ENCODE results near the gene C1S. TPM values are rescaled to one million over a fixed set of nuclear protein-coding genes. Genes with fewer than 3 reads are reported as not detected.

The C1S gene
- total and polyA plus RNA-seq, 12 donors: 51.5 to 582 (median 231) TPM

- Histone ChIP-seq H3K36me3 (replicated peaks in 1 of 2) (no peaks in the 10 kb centered on the region), H3K27ac (no peak overlapping the region), H3K9me3 (replicated peaks in 1 of 3) (no peaks in the 10 kb centered on the region), H3K4me3 (no peak overlapping the region), H3K27me3 (no peaks in the 10 kb centered on the region), H3K4me1 (replicated peaks in 1 of 2) (no peaks in the 10 kb centered on the region)
- DNase-seq: no peak
- WGBS, 4 donors: 86 to 100% (median 93%) methylated on average over 1 of the region's 1 CpG
- intact Hi-C loops (cut with DNase I): no loop called here
- no peak for TF ChIP-seq POLR2A (IDR thresholded peaks at IDR 0.05)
- no peak for TF ChIP-seq CTCF (IDR thresholded peaks at IDR 0.05)
Observed at GRCh38 chr12:7026854-7027253, 33.7 kb upstream of the C1S start.

GRCh38 chr12:7031306-7031705 lies 29.2 kb upstream of the C1S start:
- Histone ChIP-seq H3K9me3 (replicated peaks in 1 of 3) (no peaks in the 10 kb centered on the region), H3K4me3 (no peak overlapping the region), H3K36me3 (replicated peaks in 1 of 2) (no peaks in the 10 kb centered on the region), H3K27ac (no peak overlapping the region), H3K4me1 (replicated peaks in 1 of 2) (no peaks in the 10 kb centered on the region), H3K27me3 (no peaks in the 10 kb centered on the region)
- DNase-seq: no peak
- intact Hi-C loops (cut with DNase I): no loop called here
- TF ChIP-seq POLR2A (IDR thresholded peaks at IDR 0.05) (no peak), CTCF (IDR thresholded peaks at IDR 0.05) (no peak)
- 60 to 85% (median 78%) methylated on average over 2 to 6 of the region's 6 CpGs for WGBS, 4 donors

GRCh38 chr12:7032990-7033389 lies 27.5 kb upstream of the C1S start:
- TF ChIP-seq CTCF (IDR thresholded peaks at IDR 0.05): no peak
- H3K4me3 ChIP-seq: no peak overlapping the region
- H3K36me3 ChIP-seq (replicated peaks in 1 of 2): no peaks in the 10 kb centered on the region
- H3K27me3 ChIP-seq: no peaks in the 10 kb centered on the region
- no peaks in the 10 kb centered on the region for H3K9me3 ChIP-seq (replicated peaks in 1 of 3)
- no peaks in the 10 kb centered on the region for H3K4me1 ChIP-seq (replicated peaks in 1 of 2)
- DNase-seq: no peak
- no peak overlapping the region for H3K27ac ChIP-seq
- intact Hi-C loops (cut with DNase I): no loop called here
- 59 to 76% (median 72%) methylated on average over 2 of the region's 2 CpGs for WGBS, 4 donors

GRCh38 chr12:7034464-7034863 lies 26.1 kb upstream of the C1S start:
- WGBS, 4 donors: 69 to 86% (median 78%) methylated on average over 1 of the region's 1 CpG
- Histone ChIP-seq H3K27ac (no peak overlapping the region), H3K27me3 (no peaks in the 10 kb centered on the region), H3K4me1 (replicated peaks in 1 of 2) (no peaks in the 10 kb centered on the region), H3K9me3 (replicated peaks in 1 of 3) (no peaks in the 10 kb centered on the region), H3K4me3 (no peak overlapping the region), H3K36me3 (replicated peaks in 1 of 2) (no peaks in the 10 kb centered on the region)
- intact Hi-C loops (cut with DNase I): no loop called here
- no peak for TF ChIP-seq POLR2A (IDR thresholded peaks at IDR 0.05)
- no peak for TF ChIP-seq CTCF (IDR thresholded peaks at IDR 0.05)
- no peak for DNase-seq

Measured in adrenal gland (tissue), 12 donors.